GM12878 (cell line): Measurements from ENCODE around the gene ANKRD6. TPM values are rescaled to one million over a fixed set of nuclear protein-coding genes. Genes with fewer than 3 reads are reported as not detected.

Experiments used
- ATAC-seq: fragments of 200-7000 bp; cut with Tn5 transposase; 3 replicates; pipeline ENCODE4 v1.9.1; 2020; ENCODE audit warnings: mild to moderate bottlenecking, moderate library complexity
- BruUV-seq: library from RNA; stranded (reverse); fragments of 400-500 nt; replicated peaks from 2 replicates; lab custom pipeline; 2021; lab: Mats Ljungman, UMichigan
- CTCF ChIA-PET: fragments of 300-600 bp; sonication (Branson Sonifier 250); formaldehyde crosslinking; extraction: SDS; loops from one replicate; lab custom pipeline; 2021; ENCODE audit warnings: inconsistent platforms; lab: Yijun Ruan, JAX
- POLR2A ChIA-PET: fragments of 350-600 bp; formaldehyde crosslinking; extraction: SDS; loops from one replicate; lab custom pipeline; 2021; ENCODE audit warnings: inconsistent platforms; lab: Charles Lee
- RAD21 ChIA-PET: fragments of 300-600 bp; sonication (Branson Sonifier 250); formaldehyde crosslinking; loops from one replicate; lab custom pipeline; 2023; ENCODE audit warnings: antibody characterized with exemption; ENCODE audit not compliant: unreplicated experiment; lab: Charles Lee
- SMC1A ChIA-PET: fragments of 300-600 bp; sonication (Branson Sonifier 250); formaldehyde crosslinking; loops from one replicate; lab custom pipeline; 2023; ENCODE audit not compliant: unreplicated experiment, uncharacterized antibody; lab: Charles Lee
- DNase-seq: peaks from one replicate; pipeline ENCODE4 v3.0.0-alpha.2; 2011; ENCODE audit warnings: low read depth, low spot score
- FAIRE-seq: peaks from 3 replicates; lab custom pipeline; 2011; peaks lifted over from hg19 to GRCh38; lab: Jason Lieb, UNC
- H2AFZ ChIP-seq: 2 replicates; pipeline ENCODE4 v1.6.0; 2011; ENCODE audit warnings: low read depth, low read length, control low read depth; ENCODE audit not compliant: control insufficient read depth
- H3K27ac ChIP-seq: 2 replicates; pipeline ENCODE4 v1.5.1; 2011; ENCODE audit warnings: control low read depth; ENCODE audit not compliant: control insufficient read depth, insufficient read depth
- H3K27me3 ChIP-seq, 2 experiments: replicated peaks in 1 of 2; 2 replicates each; pipeline versions ENCODE4 v1.6.0 to v1.6.1; 2011; ENCODE audit warnings: low read length in 1 of 2; ENCODE audit not compliant: control insufficient read depth in 2 of 2, insufficient read depth in 2 of 2
- H3K36me3 ChIP-seq, 2 experiments: 2 replicates each; pipeline ENCODE4 v1.5.1; 2011; ENCODE audit warnings: low read length in 1 of 2; ENCODE audit not compliant: control insufficient read depth in 2 of 2, insufficient read depth in 2 of 2
- H3K4me1 ChIP-seq: 2 replicates; pipeline ENCODE4 v1.6.1; 2011; ENCODE audit warnings: mild to moderate bottlenecking, low read length, moderate library complexity, mixed read lengths; ENCODE audit not compliant: control insufficient read depth, insufficient read depth
- H3K4me2 ChIP-seq: 2 replicates; pipeline ENCODE4 v1.6.0; 2011; ENCODE audit warnings: control low read depth; ENCODE audit not compliant: control insufficient read depth, insufficient read depth
- H3K4me3 ChIP-seq: fragments of 200-600 bp; sonication (generic); 2 replicates; pipeline ENCODE4 v1.5.1; 2016
- H3K79me2 ChIP-seq: 2 replicates; pipeline ENCODE4 v1.6.0; 2011; ENCODE audit warnings: low read length; ENCODE audit not compliant: control insufficient read depth, insufficient read depth
- H3K9ac ChIP-seq: 2 replicates; pipeline ENCODE4 v1.8.0; 2011; ENCODE audit warnings: low read length, control low read depth, mixed read lengths; ENCODE audit not compliant: control insufficient read depth, insufficient read depth
- H3K9me3 ChIP-seq: replicated peaks from 3 replicates; pipeline ENCODE4 v1.5.1; 2011; ENCODE audit warnings: mild to moderate bottlenecking, low read length; ENCODE audit not compliant: control insufficient read depth, insufficient read depth
- H4K20me1 ChIP-seq: 2 replicates; pipeline ENCODE4 v1.6.0; 2011; ENCODE audit not compliant: control insufficient read depth, insufficient read depth
- CHD1 ChIP-seq: IDR thresholded peaks from 2 replicates; pipeline ENCODE4 v1.6.1; 2012; ENCODE audit warnings: low read depth, low read length, improper control_type of control experiment
- EED ChIP-seq: sonication (generic); IDR thresholded peaks from 2 replicates; pipeline ENCODE4 v1.6.1; 2016; ENCODE audit warnings: antibody characterized with exemption, low read depth
- FOXK2 ChIP-seq: fragments of 450-650 bp; IDR thresholded peaks from 2 replicates; pipeline ENCODE4 v1.6.1; 2017; ENCODE audit warnings: mild to moderate bottlenecking, moderate library complexity
- GABPA ChIP-seq: IDR thresholded peaks from 2 replicates; pipeline ENCODE4 v1.6.1; 2014; ENCODE audit warnings: antibody characterized with exemption, low read depth, mild to moderate bottlenecking, inconsistent platforms
- NFYA ChIP-seq: IDR thresholded peaks from 2 replicates; pipeline ENCODE4 v1.6.1; 2011; ENCODE audit warnings: low read depth, mild to moderate bottlenecking, low read length, improper control_type of control experiment, borderline replicate concordance
- PAX5 ChIP-seq: IDR thresholded peaks from 2 replicates; pipeline ENCODE4 v1.6.1; 2011; ENCODE audit warnings: low read depth, low read length, borderline replicate concordance
- ZBTB11 ChIP-seq: fragments of 450-650 bp; formaldehyde crosslinking; IDR thresholded peaks from 2 replicates; pipeline ENCODE4 v1.5.0; 2022; ENCODE audit warnings: mild to moderate bottlenecking, missing genetic modification characterization
- ZBTB33 ChIP-seq: fragments of 450-650 bp; IDR thresholded peaks from 2 replicates; pipeline ENCODE4 v1.6.1; 2017; ENCODE audit warnings: mild to moderate bottlenecking
- ZBTB4 ChIP-seq: fragments of 450-650 bp; formaldehyde crosslinking; IDR thresholded peaks from 2 replicates; pipeline ENCODE4 v1.4.0; 2022; ENCODE audit warnings: mild to moderate bottlenecking, moderate library complexity
- ZNF622 ChIP-seq: fragments of 450-650 bp; IDR thresholded peaks from 2 replicates; pipeline ENCODE4 v1.6.1; 2017; ENCODE audit warnings: mild to moderate bottlenecking, inconsistent platforms
- WGBS: methylation state at CpG from one replicate; pipeline ENCODE4 v1.1.6; 2016; ENCODE audit warnings: low lambda C conversion rate; ENCODE audit not compliant: insufficient replicate concordance, insufficient coverage; ENCODE audit errors: missing lambda C conversion rate; 5-methylcytosine and 5-hydroxymethylcytosine counted together
- in situ Hi-C: fragments of 300-500 bp; cut with MboI; formaldehyde crosslinking; loops from 9 replicates; pipeline ENCODE4 v1.14.3; 2018; ENCODE audit warnings: mixed read lengths
- intact Hi-C: fragments of 100-400 bp; cut with micrococcal nuclease; formaldehyde crosslinking; loops from one replicate; pipeline ENCODE4 v1.14.2; 2022; ENCODE audit not compliant: unreplicated experiment
- polyA plus RNA-seq, 11 experiments: library from polyadenylated mRNA; depleted of rRNA in 4 of 11; unstranded in 6 of 11; stranded (reverse) in 5 of 11; fragments of >200 nt; fragmentation: Nextera tagmentation in 4 of 11; fragmentation: Illumina TruSeq in 1 of 11; extraction: Ambion mirVana in 4 of 11; extraction: Trizol in 1 of 11; gene quantifications; 1 replicate in 1 of 11; 2 replicates in 10 of 11; pipeline versions ENCODE4 v1.2.1 to v1.2.3, GENCODE V29; 2011 to 2016; ENCODE audit warnings: inconsistent platforms in 2 of 11, missing spikeins in 2 of 11, low read depth in 1 of 11
- total RNA-seq, 4 experiments: library from RNA; depleted of rRNA in 3 of 4; stranded (reverse); fragments of >200 nt in 3 of 4; fragmentation: Illumina TruSeq in 1 of 4; extraction: Trizol in 1 of 4; gene quantifications; 2 replicates each; pipeline versions ENCODE4 v1.2.1 to v1.2.3, GENCODE V29; 2013 to 2021

The ANKRD6 gene
- total and polyA plus RNA-seq, 10 of the 15 experiments (the other 5 are each of a cell fraction or from before 2014, with no cell fraction given) = 0.03 to 0.90 (median 0.38) TPM

GRCh38 chr6:89433252-89434149 lies 549 bp downstream of the ANKRD6 start:
- H3K79me2 ChIP-seq = no peaks in the 10 kb centered on the region
- ChIA-PET SMC1A (interaction anchor here (0.8 to 1.6 kb wide), 7 partner anchors 26 to 274 kb away, joined by 3 to 14 read pairs (median 4); partner anchors contain the start of gene LYRM2), POLR2A (interaction anchor here (1.4 kb wide), 1 partner anchor 179 kb away, joined by 4 read pairs; no protein-coding TSS in a partner anchor), CTCF (interaction anchor here (0.7 to 4.4 kb wide), 17 partner anchors 11 to 507 kb away, joined by 3 to 64 read pairs (median 4); no protein-coding TSS in a partner anchor), RAD21 (interaction anchor here (1.5 to 2.4 kb wide), 2 partner anchors 61 to 451 kb away, joined by 4 to 18 read pairs; no protein-coding TSS in a partner anchor)
- H2AFZ ChIP-seq = peak overlapping the region; percentile 77
- H3K4me3 ChIP-seq = peak overlapping the region; percentile 79
- peak overlapping the region; percentile 41; the same call in 1 of the 2 replicates for H3K9ac ChIP-seq
- intact Hi-C loops = loop anchor here (1.0 to 5.0 kb wide), 3 partner anchors 65 to 177 kb away; no protein-coding TSS in a partner anchor
- H4K20me1 ChIP-seq = no peaks in the 10 kb centered on the region
- no peak overlapping the region for H3K27ac ChIP-seq
- FAIRE-seq = no peak
- peaks cover 8% of the 10 kb centered on the region for H3K4me1 ChIP-seq
- H3K9me3 ChIP-seq = no peaks in the 10 kb centered on the region
- DNase-seq = peak; percentile 24
- H3K36me3 ChIP-seq = no peaks in the 10 kb centered on the region
- peaks cover 0 to 4% of the 10 kb centered on the region in 2 experiments; a peak in 3 of 4 replicates for H3K27me3 ChIP-seq
- in situ Hi-C loops = loop anchor here (5.0 kb wide), 1 partner anchor 179 kb away; no protein-coding TSS in a partner anchor
- WGBS = 3% methylated on average over 76 of the region's 80 CpGs
- no TSS peak for BruUV-seq
- H3K4me2 ChIP-seq = peak overlapping the region; percentile 93
- ATAC-seq = peak; percentile 68
- TF ChIP-seq ZNF622 (no peak), PAX5 (no peak), ZBTB4 (CRISPR knock-in tag) (no peak), FOXK2 (no peak), EED (no peak), ZBTB11 (peak; percentile 49; the same call in 1 of the 2 replicates), ZBTB33 (no peak), CHD1 (no peak), GABPA (peak; percentile 81), NFYA (no peak)
